DOHH2 (cell line): ENCODE data around the gene PHF20.
A peak's percentile ranks its signal among the peaks of the same experiment; 100 is the strongest.

ENCODE experiments used
- H3F3A ChIP-seq: fragments of 200-600 bp; sonication (generic), shearing (Covaris generic); 2 replicates; pipeline ENCODE4 v1.6.0; 2016; ENCODE audit warnings: antibody characterized with exemption, mild to moderate bottlenecking; ENCODE audit not compliant: control insufficient read depth, insufficient read depth
- H3K27ac ChIP-seq: fragments of 200-600 bp; sonication (generic); 2 replicates; pipeline ENCODE4 v1.5.1; 2014; ENCODE audit warnings: low read depth, mild to moderate bottlenecking, low read length, moderate library complexity
- H3K27me3 ChIP-seq: fragments of 200-600 bp; sonication (generic); 2 replicates; pipeline ENCODE4 v1.6.1; 2014; ENCODE audit warnings: mild to moderate bottlenecking, low read length, mixed read lengths; ENCODE audit not compliant: control insufficient read depth
- H3K36me3 ChIP-seq: fragments of 200-600 bp; sonication (generic); 2 replicates; pipeline ENCODE4 v1.6.1; 2014; ENCODE audit warnings: mild to moderate bottlenecking, low read length, moderate library complexity, mixed read lengths; ENCODE audit not compliant: control insufficient read depth
- H3K4me1 ChIP-seq: fragments of 200-600 bp; sonication (generic); 2 replicates; pipeline ENCODE4 v1.6.1; 2014; ENCODE audit warnings: mild to moderate bottlenecking, low read length, mixed read lengths; ENCODE audit not compliant: control insufficient read depth
- H3K4me2 ChIP-seq: fragments of 200-600 bp; sonication (generic); 2 replicates; pipeline ENCODE4 v1.6.0; 2014; ENCODE audit warnings: mild to moderate bottlenecking, low read length, moderate library complexity
- H3K4me3 ChIP-seq: fragments of 200-600 bp; sonication (generic); 2 replicates; pipeline ENCODE4 v1.5.1; 2014; ENCODE audit warnings: mild to moderate bottlenecking, low read length, mixed read lengths
- H3K79me2 ChIP-seq: fragments of 200-600 bp; sonication (generic); 2 replicates; pipeline ENCODE4 v1.6.1; 2014; ENCODE audit warnings: mild to moderate bottlenecking, low read length, mixed read lengths; ENCODE audit not compliant: control insufficient read depth
- H3K9me2 ChIP-seq: fragments of 200-600 bp; sonication (generic); replicated peaks from 2 replicates; pipeline ENCODE4 v1.6.1; 2014; ENCODE audit warnings: mild to moderate bottlenecking, low read length, mixed read lengths; ENCODE audit not compliant: control insufficient read depth
- H3K9me3 ChIP-seq: fragments of 200-600 bp; sonication (generic); 2 replicates; pipeline ENCODE4 v1.6.1; 2014; ENCODE audit warnings: antibody characterized with exemption, low read length, mixed read lengths; ENCODE audit not compliant: control insufficient read depth, insufficient read depth
- H4K20me1 ChIP-seq: fragments of 200-600 bp; sonication (generic); 2 replicates; pipeline ENCODE4 v1.6.0; 2014; ENCODE audit warnings: low read depth, mild to moderate bottlenecking, antibody characterized with exemption, low read length, moderate library complexity; ENCODE audit not compliant: control insufficient read depth, insufficient read depth
- CTCF ChIP-seq: fragments of 200-600 bp; sonication (generic); IDR thresholded peaks from one replicate; pipeline ENCODE4 v1.5.1; 2014; ENCODE audit warnings: antibody characterized with exemption, mild to moderate bottlenecking, low read depth, low read length; ENCODE audit not compliant: poor library complexity, severe bottlenecking
- EZH2phosphoT487 ChIP-seq: fragments of 200-600 bp; sonication (generic); IDR thresholded peaks from 2 replicates; pipeline ENCODE4 v1.6.1; 2017; ENCODE audit warnings: borderline replicate concordance, mild to moderate bottlenecking, antibody characterized with exemption, low read length, moderate library complexity, mixed read lengths

PHF20 gene

GRCh38 chr20:35953387-35954199 is 181.8 kb downstream of the PHF20 start:
- H3F3A ChIP-seq: peaks cover 19% of the 10 kb centered on the region
- H4K20me1 ChIP-seq: peaks cover 7% of the 10 kb centered on the region; the same call in 1 of the 2 replicates
- no peaks in the 10 kb centered on the region for H3K9me2 ChIP-seq
- H3K36me3 ChIP-seq: peaks cover 29% of the 10 kb centered on the region
- no peak for TF ChIP-seq CTCF
- no peak for TF ChIP-seq EZH2phosphoT487
- H3K27me3 ChIP-seq: no peaks in the 10 kb centered on the region
- H3K9me3 ChIP-seq: no peaks in the 10 kb centered on the region; the same call in 1 of the 2 replicates
- H3K4me1 ChIP-seq: peaks cover 30% of the 10 kb centered on the region
- peak overlapping the region; percentile 98 for H3K27ac ChIP-seq
- H3K4me3 ChIP-seq: peak overlapping the region; percentile 89
- peaks cover 41% of the 10 kb centered on the region for H3K79me2 ChIP-seq
- H3K4me2 ChIP-seq: peak overlapping the region; percentile 85

- Histone ChIP-seq H3K36me3 (peaks cover 25% of the 10 kb centered on the region), H3K9me2 (no peaks in the 10 kb centered on the region), H3K4me2 (peak within 1 kb of the TSS; percentile 90), H3K27ac (peak within 1 kb of the TSS; percentile 98), H3K9me3 (no peaks in the 10 kb centered on the region; the same call in 1 of the 2 replicates), H3K27me3 (no peaks in the 10 kb centered on the region), H3F3A (peaks cover 14% of the 10 kb centered on the region), H3K4me1 (peaks cover 27% of the 10 kb centered on the region), H4K20me1 (peaks cover 7% of the 10 kb centered on the region; the same call in 1 of the 2 replicates), H3K79me2 (peaks cover 41% of the 10 kb centered on the region), H3K4me3 (peak within 1 kb of the TSS; percentile 89)
- TF ChIP-seq EZH2phosphoT487 (no peak), CTCF (peak; percentile 98)
Measured at GRCh38 chr20:35954200-35954906, 182.5 kb downstream of the PHF20 start, which contains the start of gene SCAND1. Gene SCAND1, minus strand, starts transcription at chr20:35954502. Its CDS starts 218 bp downstream, at chr20:35954284.

GRCh38 chr20:35954907-35955251 is 183.1 kb downstream of the PHF20 start:
- Histone ChIP-seq H3K36me3 (peaks cover 25% of the 10 kb centered on the region), H3K27me3 (no peaks in the 10 kb centered on the region), H3K27ac (peak overlapping the region; percentile 98), H3K9me2 (no peaks in the 10 kb centered on the region), H3K4me3 (peak overlapping the region; percentile 89), H4K20me1 (peaks cover 7% of the 10 kb centered on the region; the same call in 1 of the 2 replicates), H3K79me2 (peaks cover 41% of the 10 kb centered on the region), H3K9me3 (no peaks in the 10 kb centered on the region; the same call in 1 of the 2 replicates), H3K4me1 (peaks cover 27% of the 10 kb centered on the region), H3F3A (peaks cover 14% of the 10 kb centered on the region), H3K4me2 (peak overlapping the region; percentile 90)
- TF ChIP-seq CTCF: no peak
- TF ChIP-seq EZH2phosphoT487: no peak
